A673 (cell line): ENCODE measurements around the gene APBB2. TPM values are rescaled to one million over a fixed set of nuclear protein-coding genes. Genes with fewer than 3 reads are reported as not detected.
"Not testable (repeated sequence)": the region's sequence is repeated elsewhere in the genome, so short reads cannot be mapped to it uniquely, and the experiment has no call there.

Source experiments
- BruUV-seq: library from RNA; stranded (reverse); fragments of 400-500 nt; replicated peaks from 2 replicates; lab custom pipeline; 2021; lab: Mats Ljungman, UMichigan
- CTCF ChIA-PET: fragments of 300-600 bp; sonication (Branson Sonifier 250); formaldehyde crosslinking; loops from one replicate; lab custom pipeline; 2022; ENCODE audit warnings: antibody characterized with exemption; lab: Charles Lee
- POLR2A ChIA-PET: fragments of 300-600 bp; sonication (Branson Sonifier 250); formaldehyde crosslinking; loops from one replicate; lab custom pipeline; 2022; ENCODE audit warnings: antibody characterized with exemption; ENCODE audit not compliant: low non-redundant PET; lab: Charles Lee
- DNase-seq: peaks from one replicate; pipeline ENCODE4 v3.0.0-alpha.2; 2015; ENCODE audit warnings: low spot score
- H3K27ac ChIP-seq: fragments of 200-600 bp; sonication (generic); 2 replicates; pipeline ENCODE4 v1.5.1; 2016; ENCODE audit warnings: mixed run types, low read depth, mild to moderate bottlenecking, mixed read lengths, antibody characterized with exemption, low read length; ENCODE audit not compliant: poor library complexity, severe bottlenecking
- H3K27me3 ChIP-seq: fragments of 200-600 bp; sonication (generic); replicated peaks from 2 replicates; pipeline ENCODE4 v1.6.1; 2017; ENCODE audit warnings: mixed run types, low read depth, mild to moderate bottlenecking, mixed read lengths, antibody characterized with exemption, low read length; ENCODE audit not compliant: insufficient read depth, poor library complexity
- H3K36me3 ChIP-seq: fragments of 200-600 bp; sonication (generic); 2 replicates; pipeline ENCODE4 v1.6.1; 2016; ENCODE audit warnings: mixed run types, mild to moderate bottlenecking, mixed read lengths, antibody characterized with exemption, low read length; ENCODE audit not compliant: insufficient read depth, poor library complexity, severe bottlenecking
- H3K4me1 ChIP-seq: fragments of 200-600 bp; sonication (generic); 2 replicates; pipeline ENCODE4 v1.6.1; 2017; ENCODE audit warnings: mixed run types, mild to moderate bottlenecking, mixed read lengths, antibody characterized with exemption, low read length; ENCODE audit not compliant: insufficient read depth, poor library complexity, severe bottlenecking
- H3K4me3 ChIP-seq: fragments of 200-600 bp; sonication (generic); 2 replicates; pipeline ENCODE4 v1.5.1; 2016; ENCODE audit warnings: low read depth, mixed run types, mild to moderate bottlenecking, mixed read lengths, low read length; ENCODE audit not compliant: poor library complexity, severe bottlenecking
- H3K9me3 ChIP-seq: fragments of 200-600 bp; sonication (generic); 2 replicates; pipeline ENCODE4 v1.6.1; 2016; ENCODE audit warnings: mixed run types, low read depth, mild to moderate bottlenecking, mixed read lengths, antibody characterized with exemption, low read length; ENCODE audit not compliant: poor library complexity, severe bottlenecking
- CTCF ChIP-seq: fragments of 300-800, 200-600 bp; sonication (generic); conservative IDR thresholded peaks from 2 replicates; pipeline ENCODE4 v1.5.1; 2017; ENCODE audit warnings: low read depth, mild to moderate bottlenecking, antibody characterized with exemption, low read length, moderate library complexity, mixed read lengths
- EZH2 ChIP-seq: fragments of 200-600 bp; sonication (generic); IDR thresholded peaks from 2 replicates; pipeline ENCODE4 v1.6.1; 2017; ENCODE audit warnings: borderline replicate concordance, low read depth, mild to moderate bottlenecking, mixed read lengths, antibody characterized with exemption, low read length; ENCODE audit not compliant: poor library complexity, severe bottlenecking
- intact Hi-C: fragments of 100-400 bp; cut with micrococcal nuclease; formaldehyde crosslinking; loops from one replicate; pipeline ENCODE4 v1.10.0; 2022; ENCODE audit not compliant: unreplicated experiment
- total RNA-seq: library from RNA; stranded (reverse); gene quantifications from 2 replicates; pipeline ENCODE4 v1.2.3, GENCODE V29; 2021

Gene APBB2
- total RNA-seq, 1 experiment from 2014 or later = 10.3 TPM

- no peak overlapping the region for H3K27ac ChIP-seq
- no peak overlapping the region for H3K4me3 ChIP-seq
- H3K4me1 ChIP-seq = no peaks in the 10 kb centered on the region
- H3K9me3 ChIP-seq = no peaks in the 10 kb centered on the region
- no TSS peak for BruUV-seq
- POLR2A ChIA-PET = no interaction called here
- no peaks in the 10 kb centered on the region for H3K27me3 ChIP-seq
- intact Hi-C loops = no loop called here
- CTCF ChIA-PET = no interaction called here
- DNase-seq = no peak
- no peak for TF ChIP-seq EZH2
- TF ChIP-seq CTCF = no peak
- no peaks in the 10 kb centered on the region for H3K36me3 ChIP-seq
Measured at GRCh38 chr4:40820101-40820500, 394.2 kb downstream of the APBB2 start.

- H3K27ac ChIP-seq, DNase-seq, H3K4me3 ChIP-seq, H3K27me3 ChIP-seq, intact Hi-C loops, POLR2A ChIA-PET, BruUV-seq, H3K36me3 ChIP-seq, H3K4me1 ChIP-seq, CTCF ChIA-PET, H3K9me3 ChIP-seq: not testable (repeated sequence)
Measured at GRCh38 chr4:40817157-40817556, 397.2 kb downstream of the APBB2 start.

GRCh38 chr4:40812856-40813255 lies 401.5 kb downstream of the APBB2 start:
- no peaks in the 10 kb centered on the region for H3K4me1 ChIP-seq
- no peaks in the 10 kb centered on the region for H3K27me3 ChIP-seq
- CTCF ChIA-PET = no interaction called here
- DNase-seq = no peak
- no peaks in the 10 kb centered on the region for H3K9me3 ChIP-seq
- H3K4me3 ChIP-seq = no peak overlapping the region
- intact Hi-C loops = no loop called here
- BruUV-seq = no TSS peak
- no peaks in the 10 kb centered on the region for H3K36me3 ChIP-seq
- H3K27ac ChIP-seq = no peak overlapping the region
- POLR2A ChIA-PET = no interaction called here
- no peak for TF ChIP-seq EZH2
- TF ChIP-seq CTCF = no peak

GRCh38 chr4:40812386-40812785 lies 402.0 kb downstream of the APBB2 start:
- no peaks in the 10 kb centered on the region for H3K4me1 ChIP-seq
- TF ChIP-seq CTCF = no peak
- no peaks in the 10 kb centered on the region for H3K27me3 ChIP-seq
- no peak overlapping the region for H3K4me3 ChIP-seq
- no peak overlapping the region for H3K27ac ChIP-seq
- CTCF ChIA-PET = no interaction called here
- H3K9me3 ChIP-seq = no peaks in the 10 kb centered on the region
- intact Hi-C loops = no loop called here
- no TSS peak for BruUV-seq
- POLR2A ChIA-PET = no interaction called here
- H3K36me3 ChIP-seq = no peaks in the 10 kb centered on the region
- DNase-seq = no peak
